NCI-H82 (cell line): ENCODE data around the gene RAE1.

Source experiments
- DNase-seq: peaks from one replicate; lab custom pipeline; 2025; lab: John Stamatoyannopoulos, UW

The RAE1 gene

DNA sequence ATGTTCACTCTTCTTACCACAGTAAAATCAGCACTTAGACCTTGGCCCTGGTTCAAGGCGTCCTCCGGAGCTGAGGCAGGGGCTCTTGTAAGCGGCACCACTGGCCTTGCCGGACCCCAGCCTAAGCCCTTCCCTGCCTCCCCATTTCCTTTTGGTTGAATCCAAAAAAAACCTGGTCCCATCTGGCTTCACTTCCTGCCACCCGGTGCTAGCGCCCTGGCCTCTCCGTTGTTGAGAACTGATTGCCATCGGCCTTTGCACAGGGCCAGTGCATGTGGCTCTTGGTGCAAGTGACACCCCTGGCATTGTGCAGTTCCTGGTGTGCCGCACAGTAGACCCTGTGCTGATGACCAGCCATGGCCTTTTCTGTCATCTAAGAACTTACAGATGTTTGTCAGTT lies 21.1 kb downstream of the RAE1 start:
- no peak for DNase-seq

DNA sequence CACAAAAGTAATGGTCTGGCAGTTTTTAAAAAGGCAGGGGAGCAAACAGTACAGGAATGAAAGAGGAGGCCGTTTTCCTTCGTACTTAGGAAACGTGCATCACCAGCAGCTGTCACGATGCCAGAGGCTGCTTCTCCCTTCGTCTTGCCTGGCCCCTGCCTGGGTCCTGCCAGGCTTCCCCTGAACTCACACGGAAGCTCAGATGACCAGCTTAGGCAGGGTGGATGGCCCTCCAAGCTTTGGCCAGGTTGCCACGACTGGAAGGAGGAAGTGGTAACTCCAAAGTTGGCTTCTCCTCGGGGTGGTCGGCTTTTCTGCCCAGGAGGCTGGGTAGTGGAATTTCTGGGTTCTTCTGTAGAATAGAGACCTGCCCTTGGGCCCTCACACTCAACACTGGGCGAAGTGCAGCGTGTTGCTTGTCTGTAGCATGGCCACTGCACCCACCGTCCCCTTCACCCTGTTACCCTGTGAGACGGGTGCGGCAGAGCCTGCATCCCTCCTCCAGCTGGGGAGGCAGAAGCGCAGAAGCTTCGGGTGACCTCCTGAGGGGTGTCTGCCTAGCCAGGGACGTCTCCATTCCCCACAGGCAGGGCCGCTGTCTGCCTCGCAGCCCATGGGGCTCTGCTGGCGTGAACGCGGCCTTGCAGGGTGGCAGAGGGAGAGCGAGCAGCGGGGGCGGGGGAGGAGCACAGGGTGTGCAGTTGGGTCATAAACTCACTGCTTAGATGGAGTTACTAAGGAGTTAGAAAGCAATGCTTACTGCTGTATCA lies 21.7 kb downstream of the RAE1 start:
- no peak for DNase-seq

DNA sequence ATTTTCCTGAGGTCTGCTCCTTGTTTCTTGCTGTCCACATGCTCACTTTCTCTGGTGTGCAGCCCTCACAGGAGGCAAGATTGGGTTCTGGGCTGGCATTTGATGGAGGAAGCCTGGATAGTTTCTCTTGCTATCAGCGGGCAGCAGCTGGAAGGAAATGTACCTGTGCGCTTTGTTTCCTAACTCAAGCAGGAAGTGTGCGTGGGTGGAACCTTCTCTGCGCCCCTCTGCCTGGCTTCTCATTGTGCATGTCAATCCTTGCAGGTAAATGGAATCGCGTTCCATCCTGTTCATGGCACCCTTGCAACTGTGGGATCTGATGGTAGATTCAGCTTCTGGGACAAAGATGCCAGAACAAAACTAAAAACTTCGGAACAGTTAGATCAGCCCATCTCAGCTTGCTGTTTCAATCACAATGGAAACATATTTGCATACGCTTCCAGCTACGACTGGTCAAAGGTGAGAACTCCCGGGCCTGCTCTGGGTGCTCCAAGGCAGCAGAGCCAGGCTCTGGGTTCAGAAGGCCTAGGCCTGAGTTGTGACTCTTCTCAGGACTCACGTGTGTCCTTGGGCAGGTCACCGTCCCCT lies 23.4 kb downstream of the RAE1 start:
- no peak for DNase-seq

DNA sequence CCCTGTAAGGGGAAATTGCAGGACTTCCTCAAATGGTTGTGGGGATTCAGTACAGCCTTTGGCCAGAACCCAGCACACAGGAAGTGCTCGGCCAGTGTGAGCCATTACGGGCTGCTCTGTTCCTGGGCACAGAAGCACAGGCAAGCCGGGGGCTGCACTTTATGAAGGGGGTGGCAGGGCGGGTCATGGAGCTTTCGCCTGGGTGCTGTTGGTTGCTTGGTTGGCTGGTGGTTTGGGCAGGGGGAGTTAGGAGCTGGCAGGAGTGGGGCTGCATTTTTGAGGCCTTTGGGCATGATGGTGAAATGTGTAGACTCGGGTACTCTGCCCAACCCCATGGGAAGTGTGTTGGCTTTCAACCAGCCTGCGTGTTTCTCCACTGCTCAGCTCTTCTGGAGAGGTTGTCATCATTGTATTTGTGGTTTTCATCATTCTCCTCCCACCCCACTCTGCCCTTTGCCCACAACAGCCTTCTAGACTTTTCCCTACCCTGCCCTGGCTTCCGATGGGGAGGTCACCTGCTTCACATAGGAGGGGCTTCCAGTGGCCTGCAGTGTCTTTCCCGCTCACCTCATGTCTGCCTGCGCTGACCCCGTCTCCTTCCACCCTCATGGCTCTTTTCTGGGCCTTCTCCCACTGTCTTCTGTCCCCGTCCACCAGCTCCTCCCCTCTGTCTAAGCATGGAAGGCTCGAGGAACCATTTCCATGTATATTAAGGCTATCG lies 24.0 kb downstream of the RAE1 start:
- DNase-seq: no peak

DNA sequence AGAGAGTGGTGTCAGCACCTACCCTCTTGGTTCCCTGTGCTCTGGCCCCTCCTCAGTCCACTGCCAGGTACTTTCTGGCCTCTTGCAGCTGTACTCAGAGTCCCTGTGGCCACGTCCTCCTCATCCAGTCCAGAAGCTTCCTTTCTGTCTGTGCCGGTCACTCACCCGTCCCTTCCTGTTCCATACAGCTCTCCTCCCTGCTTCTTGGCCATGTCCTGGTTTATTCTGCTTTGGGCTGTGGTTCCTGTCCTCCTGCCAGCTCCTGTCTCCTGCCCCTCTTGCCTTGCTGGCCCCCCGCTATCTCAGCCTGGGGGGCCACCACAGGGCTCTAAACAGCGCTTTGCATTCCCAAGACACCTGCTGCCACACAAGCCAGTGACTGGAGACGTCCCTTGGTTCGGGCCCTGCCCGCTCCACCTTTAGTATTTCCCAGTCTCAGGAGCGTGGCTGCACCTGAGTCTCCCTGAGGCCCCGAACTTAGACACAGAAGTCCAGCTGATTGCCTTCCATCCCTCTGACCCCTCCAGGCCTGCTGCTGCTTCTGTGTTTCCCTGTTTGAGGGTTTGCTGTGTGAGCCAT lies 24.7 kb downstream of the RAE1 start:
- DNase-seq: no peak

DNA sequence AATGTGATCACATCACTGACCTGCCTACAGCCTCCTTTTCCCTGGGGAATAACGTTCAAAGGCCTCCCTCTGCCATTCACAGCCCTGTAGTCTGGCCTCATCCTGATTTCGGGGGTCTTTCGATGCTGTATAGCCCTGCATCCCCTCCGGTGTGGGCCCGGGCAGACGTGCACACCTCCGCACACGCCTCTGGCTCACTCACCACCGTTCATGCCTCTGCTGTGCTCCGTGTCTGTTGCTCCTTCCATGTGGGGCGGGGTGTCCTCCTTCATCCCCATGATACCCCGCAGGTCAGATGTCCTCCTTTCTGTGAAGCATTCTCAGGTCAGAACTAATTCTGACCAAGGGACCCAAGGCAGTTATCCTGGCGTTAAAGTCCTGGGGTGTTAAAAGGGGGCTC lies 26.3 kb downstream of the RAE1 start:
- DNase-seq: no peak

DNA sequence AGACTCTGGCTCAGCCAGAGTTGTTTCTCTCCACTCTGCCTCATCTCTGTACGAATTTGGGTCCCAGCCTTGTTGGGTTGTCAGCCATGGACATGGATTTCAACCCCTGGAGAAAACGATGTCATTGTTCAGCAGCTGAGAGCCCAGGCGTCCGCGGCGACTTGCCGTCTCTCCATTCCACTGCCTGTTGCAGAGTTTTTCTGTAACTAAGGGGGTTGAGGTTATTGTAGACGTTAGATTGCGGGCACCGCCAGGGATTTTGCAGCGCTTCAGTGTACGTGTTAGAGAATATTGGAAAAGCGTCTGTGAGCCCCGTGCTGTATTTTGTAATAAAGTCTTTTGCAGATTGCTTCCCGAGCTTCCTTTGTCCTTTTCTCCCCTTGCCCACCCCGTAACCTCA lies 27.1 kb downstream of the RAE1 start:
- no peak for DNase-seq

DNA sequence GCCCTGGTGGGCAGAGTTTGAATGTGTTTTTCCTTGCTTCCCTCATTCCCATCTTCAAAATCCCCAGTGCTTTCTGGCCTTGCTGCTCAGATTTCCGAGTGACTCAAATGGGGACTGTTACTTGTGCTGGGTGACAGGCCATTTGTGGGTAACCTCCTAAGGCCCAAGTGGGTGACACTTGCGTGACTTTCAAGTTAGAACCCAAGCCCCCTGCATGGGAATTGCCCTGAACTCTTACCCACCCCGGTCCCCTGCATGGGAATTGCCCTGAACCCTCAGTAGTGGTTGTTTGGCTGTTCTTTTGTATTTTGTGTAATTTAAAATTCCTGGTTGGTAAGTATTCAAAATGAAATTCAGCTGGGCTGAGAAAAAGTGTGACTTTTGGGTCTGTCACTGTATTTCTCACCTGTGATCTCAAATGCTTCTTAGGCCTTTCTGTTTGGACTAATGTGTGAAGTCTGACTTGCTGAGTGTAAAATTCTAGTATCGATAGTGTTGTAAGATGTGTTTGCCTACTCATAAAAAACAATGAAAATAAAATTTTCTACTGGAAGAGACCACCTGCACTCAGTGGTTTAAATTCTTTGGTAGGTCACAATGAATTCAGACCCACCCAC lies 27.7 kb downstream of the RAE1 start:
- DNase-seq: no peak

DNA sequence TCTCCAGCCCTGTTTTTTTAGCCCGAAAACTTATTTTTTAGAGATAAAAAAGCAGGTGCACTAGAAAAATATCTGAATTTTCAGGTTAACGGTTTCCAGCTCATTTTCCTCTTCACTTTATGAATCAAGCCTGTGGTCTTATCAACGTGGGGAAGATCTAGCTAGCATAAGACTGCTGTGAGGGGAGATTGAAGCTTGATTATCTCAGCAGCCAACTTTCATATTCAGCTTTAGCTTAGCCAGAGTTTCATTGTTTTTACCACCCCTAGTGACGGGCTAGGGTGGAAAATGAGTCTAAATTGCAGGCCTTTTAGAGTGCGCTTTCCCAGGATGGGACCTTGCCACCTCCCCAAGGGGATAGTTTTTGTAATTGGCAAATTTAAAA lies 28.2 kb downstream of the RAE1 start:
- no peak for DNase-seq

DNA sequence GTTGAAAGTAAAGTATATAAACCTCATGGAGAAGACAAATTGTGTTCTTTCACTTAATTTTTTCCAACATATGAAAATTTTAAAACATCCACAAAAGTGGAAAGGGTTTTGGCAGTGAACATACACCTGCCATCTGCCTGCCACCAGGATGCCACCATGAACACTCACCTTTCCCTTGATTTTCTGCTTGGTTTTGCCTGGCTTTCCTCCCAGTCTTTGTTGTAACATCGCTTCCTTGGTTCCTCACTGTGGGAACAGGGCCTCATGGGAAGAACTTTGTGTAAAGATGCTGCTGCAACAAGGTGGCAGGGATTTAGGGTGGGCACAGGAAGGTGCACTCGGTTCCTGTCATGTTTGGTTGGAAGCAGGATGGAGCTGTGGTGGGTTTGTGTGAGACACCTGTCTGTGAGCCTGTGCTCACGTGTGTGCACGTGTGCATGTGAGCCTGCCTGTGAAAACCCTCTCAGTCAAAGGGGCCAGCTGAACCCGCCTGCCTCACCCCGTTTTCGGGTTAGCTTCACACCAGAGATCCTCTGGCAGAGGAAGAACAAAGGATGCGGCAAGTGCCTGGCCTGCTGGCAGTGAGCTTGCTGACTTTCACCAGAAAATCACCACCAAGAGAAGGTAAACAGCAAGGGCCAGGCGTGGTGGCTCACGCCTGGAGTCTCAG lies 29.2 kb downstream of the RAE1 start:
- no peak for DNase-seq

DNA sequence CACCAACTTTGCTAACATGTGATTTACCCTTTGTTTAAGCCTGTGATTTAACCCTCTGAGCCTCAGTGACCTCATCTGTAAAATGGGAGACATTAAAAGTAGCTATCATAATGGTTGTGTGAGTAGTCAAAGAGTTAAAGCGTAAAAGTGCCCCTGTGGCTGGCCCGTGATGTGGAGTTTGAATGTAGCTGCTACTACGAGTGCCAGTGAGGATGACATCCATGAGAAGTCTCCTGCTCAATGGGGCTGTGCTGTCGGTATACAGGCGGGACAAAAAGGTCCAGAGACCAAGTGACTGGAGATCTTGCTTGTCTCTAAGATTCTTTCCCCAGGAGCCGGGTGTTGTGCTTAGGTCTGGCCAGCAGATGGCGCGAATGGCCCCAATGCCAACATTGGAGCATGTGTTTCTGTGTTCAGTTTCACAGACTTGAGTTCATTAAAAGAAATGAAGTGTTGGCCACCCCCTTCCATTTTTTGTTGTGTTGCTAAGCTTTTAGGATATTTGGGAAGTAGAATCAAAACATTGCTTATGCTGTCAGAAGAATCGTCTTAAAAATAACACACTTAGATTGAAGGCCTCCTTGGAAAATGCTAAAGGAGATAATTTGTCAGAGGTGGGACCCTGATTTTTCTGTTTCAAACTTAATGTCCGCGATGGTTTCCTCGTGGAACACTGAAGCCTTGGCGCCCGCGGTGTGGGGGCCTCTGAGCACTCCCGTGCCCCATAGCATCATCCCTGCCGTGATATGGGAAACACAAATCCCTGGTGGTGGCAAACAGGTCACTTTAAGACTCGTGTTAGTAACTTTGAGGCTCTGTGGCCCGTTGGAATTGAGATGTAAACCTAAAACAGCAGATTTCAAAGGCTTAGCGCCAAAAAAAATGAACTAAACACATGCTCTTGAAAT lies 30.8 kb downstream of the RAE1 start:
- peak; percentile 88 for DNase-seq

DNA sequence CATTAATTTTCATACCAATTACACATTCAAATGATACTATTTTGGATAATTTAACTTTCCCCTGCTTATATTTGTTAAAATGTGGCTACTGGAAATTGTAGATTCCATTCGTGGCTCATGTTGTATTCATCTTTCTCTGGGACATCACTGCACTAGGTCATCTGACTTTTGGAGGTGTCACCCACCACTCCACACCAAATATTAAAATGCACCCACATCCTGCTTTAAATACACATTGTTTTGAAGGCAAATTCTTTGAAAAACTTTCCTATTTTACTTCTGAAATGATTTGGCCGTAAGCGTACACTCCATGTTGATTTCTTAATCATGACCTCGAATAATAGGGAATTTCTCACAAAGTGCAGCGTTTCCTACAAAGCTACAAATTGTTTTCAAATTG lies 31.5 kb downstream of the RAE1 start:
- DNase-seq: no peak

DNA sequence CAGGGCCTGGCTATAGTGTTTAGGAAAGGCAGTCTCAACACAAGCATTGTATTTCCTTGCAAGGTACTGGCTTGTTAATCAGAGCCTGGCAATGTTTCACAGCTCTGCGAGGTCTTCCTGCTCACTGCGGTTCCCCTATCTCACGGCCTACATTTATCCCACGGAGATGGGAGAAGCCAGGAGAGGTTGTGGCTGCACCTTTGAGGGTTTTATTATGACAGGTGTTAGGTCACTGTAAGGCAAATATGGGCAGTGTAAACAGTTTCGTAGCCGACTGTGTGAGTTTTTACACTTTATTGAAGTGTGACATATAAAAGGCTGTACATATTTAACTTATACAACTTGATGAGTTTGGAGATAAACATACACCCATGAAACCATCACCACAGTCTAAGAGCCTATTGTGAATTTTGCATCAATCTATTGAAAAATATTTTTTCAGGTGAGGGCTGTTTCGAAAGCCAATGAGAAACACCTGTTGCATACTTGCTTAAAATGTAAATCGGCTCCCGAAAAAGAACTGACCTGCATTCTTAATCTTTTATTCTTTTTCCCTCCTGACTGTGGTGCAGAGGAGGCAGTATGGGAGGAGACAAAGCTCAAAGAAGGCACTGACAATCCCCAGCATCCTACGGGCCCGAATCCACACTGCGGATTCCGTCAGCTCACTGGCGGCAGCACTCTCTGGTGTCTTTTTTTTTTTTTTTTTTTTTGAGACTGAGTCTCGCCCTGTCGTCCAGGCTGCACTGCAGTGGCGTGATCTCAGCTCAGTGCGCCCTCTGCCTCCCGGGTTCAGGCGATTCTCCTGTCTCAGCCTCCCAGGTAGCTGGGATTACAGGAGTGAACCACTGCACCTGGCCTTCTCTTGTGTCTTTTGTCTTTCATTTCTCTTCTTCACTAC lies 32.6 kb downstream of the RAE1 start:
- no peak for DNase-seq

DNA sequence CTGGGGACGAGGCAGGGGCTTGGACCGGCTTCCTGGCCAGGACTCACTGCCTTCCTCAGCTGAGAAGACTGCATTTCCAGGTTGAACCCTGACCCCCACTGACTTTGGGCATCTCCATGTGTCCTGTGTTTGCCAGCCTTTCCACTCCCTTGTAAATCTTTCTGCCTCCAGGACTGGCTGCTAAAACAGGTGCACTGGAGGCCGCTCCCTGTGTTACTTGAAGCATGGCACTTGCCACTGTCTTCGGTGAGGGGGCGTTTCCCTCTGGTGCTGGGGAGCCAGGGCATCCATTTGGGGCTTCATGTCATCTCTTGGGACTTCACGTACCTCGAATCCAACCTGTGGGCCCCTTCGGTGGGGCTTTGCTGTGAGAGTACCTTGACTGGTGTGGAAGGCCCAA lies 33.4 kb downstream of the RAE1 start:
- DNase-seq: no peak

DNA sequence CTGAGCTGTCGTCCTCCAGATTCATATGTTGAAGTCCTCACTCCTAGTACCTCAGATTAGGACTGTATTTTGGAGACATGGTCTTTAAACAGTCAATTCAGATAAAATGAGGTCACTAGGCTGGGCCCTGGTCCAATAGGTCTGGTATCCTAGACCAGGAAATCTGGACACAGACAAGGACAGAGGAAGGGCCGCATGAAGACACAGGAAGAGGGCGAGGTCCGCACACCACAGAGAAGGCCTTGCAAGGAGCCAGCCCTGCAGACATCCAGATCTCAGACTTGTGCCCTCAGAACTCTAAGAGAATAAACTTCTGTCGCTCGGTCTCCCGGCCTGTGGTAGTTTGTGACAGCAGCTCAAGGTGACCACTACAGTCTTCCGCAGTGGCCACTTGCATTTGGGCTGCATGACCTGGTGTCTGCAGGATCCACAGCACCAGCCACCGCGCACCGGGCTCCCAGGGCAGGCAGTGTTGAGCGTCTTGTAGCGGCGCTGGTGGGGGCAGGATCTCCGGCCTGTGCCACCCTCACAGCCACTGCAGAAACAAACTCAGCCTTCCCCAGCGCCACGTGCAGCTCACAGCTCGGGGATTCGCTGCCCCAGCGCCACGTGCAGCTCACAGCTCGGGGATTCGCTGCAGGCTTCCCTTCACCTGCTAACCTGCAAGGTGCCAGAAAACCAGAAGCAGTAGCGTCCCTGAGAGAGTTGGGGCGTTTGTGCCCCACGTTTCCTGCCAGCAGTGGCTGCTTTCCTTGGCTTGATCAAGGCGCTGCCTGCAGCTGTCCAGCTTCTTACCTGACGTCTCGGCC lies 34.1 kb downstream of the RAE1 start:
- DNase-seq: no peak

DNA sequence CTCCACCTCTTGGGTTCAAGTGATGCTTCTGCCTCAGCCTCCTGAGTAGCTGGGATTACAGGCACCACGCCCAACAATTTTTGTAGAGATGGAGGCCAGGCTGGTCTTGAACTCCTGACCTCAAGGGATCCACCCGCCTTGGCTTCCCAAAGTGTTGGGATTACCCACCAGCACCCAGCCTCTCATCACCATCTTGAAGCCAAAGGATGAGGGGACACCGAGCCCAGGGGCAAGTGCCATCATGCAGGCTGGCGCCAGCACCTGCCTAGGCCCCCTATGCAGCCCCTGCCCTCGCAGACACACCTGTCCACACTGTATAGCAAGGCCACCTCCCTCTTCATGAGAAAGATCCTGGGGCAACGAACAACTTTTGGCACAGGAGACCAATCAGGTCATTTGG lies 34.9 kb downstream of the RAE1 start:
- no peak for DNase-seq

DNA sequence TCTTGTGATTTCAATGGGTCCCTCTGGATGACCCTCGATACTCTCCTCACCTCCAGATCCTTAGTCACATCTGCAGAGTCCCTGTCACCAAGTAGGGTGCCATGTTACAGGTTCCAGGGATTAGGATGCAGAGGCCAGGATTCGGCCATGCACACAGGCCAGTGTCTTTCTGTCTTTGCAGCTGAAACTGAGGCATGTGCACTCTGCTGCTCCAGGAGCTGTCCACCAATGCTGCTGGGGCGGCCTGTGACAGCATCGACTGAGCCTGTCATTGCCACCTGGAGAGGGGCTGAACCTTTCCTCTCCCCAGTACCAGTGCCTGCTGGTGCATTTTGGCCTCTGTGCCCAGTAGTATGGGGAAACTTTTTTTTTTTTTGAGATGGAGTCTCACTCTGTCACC lies 35.7 kb downstream of the RAE1 start:
- no peak for DNase-seq

DNA sequence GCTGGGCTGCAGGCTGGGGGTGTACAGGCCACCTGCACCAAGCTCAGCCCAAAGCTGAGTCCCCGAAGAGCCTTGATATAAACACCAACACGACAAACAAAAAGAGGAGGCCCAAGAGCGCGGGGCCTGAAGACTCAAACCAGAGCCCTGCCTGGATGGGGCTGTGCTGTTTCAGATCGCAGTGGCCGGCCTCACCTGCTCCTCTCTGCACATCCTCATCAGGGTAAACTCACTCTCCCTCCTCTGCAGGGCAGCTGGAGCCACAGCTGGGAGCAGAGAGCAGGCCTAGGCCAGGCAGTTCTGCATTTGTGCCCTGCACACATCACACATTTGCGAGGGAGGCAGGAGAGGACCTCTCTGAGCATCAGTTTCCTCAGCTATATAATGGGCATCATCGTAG lies 36.4 kb downstream of the RAE1 start:
- DNase-seq: no peak

DNA sequence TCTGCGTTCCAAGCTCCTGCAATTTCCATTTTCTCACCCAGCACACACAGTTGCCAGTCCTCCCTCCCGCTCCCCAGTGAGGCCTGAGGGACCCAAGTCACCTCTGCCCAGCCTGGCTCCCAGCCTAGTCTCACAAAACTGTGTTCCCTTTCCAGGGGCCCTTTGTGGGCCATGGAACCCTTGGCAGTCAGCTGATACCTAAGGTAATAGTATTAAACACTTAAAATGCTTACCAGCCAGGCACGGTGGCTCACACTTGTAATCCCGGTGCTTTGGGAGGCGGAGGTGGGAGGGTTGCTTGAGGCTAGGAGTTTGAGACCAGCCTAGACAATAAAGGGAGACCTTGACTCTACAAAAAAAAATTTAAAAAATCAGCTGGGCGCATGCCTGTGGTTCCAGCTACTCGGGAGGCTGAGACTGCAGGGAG lies 36.9 kb downstream of the RAE1 start:
- DNase-seq: peak; percentile 35
